ENCODE results near the gene GPR55. TPM values are rescaled to one million over a fixed set of nuclear protein-coding genes. Genes with fewer than 3 reads are reported as not detected.

Gene GPR55
- total RNA-seq, 1 donor from 2014 or later, result 0.23 TPM

Other genes with a start within 250 kb of the GPR55 start
- 166 and 168 TPM in 2 replicates for gene CAB39, start 212.4 kb downstream of the GPR55 start, total RNA-seq
- gene ITM2C, start 60.3 kb downstream of the GPR55 start, total RNA-seq, result 8.3 and 10.3 TPM in 2 replicates
- not detected in 2 replicates for gene SPATA3, start 70.9 kb upstream of the GPR55 start, total RNA-seq
- 0.63 and 0.66 TPM in 2 replicates for gene C2orf72, start 112.3 kb upstream of the GPR55 start, total RNA-seq
- 200 and 203 TPM in 2 replicates for gene PSMD1, start 131.6 kb upstream of the GPR55 start, total RNA-seq
- 0.09 TPM in 1 of 2 replicates, not detected in the other for gene HTR2B, start 199.8 kb upstream of the GPR55 start, total RNA-seq